Heart right ventricle (tissue), 16 donors: ENCODE results near the gene KNSTRN. TPM values are rescaled to one million over a fixed set of nuclear protein-coding genes. Genes with fewer than 3 reads are reported as not detected.

ENCODE experiments used
- ATAC-seq, 8 donors: fragments of 200-7000 bp; cut with Tn5 transposase; one replicate each; pipeline ENCODE4 v1.9.1; 2020; ENCODE audit warnings: mild to moderate bottlenecking in 8 of 8, moderate library complexity in 8 of 8, moderate number of reproducible peaks in 1 of 8
- DNase-seq, 2 donors: peaks; one replicate each; pipeline ENCODE4 v3.0.0-alpha.2; 2020
- H3K27ac ChIP-seq, 10 donors: fragments of 200-600 bp; sonication (generic) in 2 of 10; one replicate each; pipeline versions ENCODE4 v1.5.0 to v1.8.0; 2020 to 2022; ENCODE audit warnings: mild to moderate bottlenecking in 3 of 10
- H3K27me3 ChIP-seq, 7 donors: fragments of 200-600 bp; one replicate each; pipeline ENCODE4 v1.8.0; 2021 to 2022; ENCODE audit warnings: mild to moderate bottlenecking in 2 of 7
- H3K36me3 ChIP-seq, 9 donors: fragments of 200-600 bp; sonication (generic) in 1 of 9; one replicate each; pipeline versions ENCODE4 v1.5.0 to v1.8.0; 2020 to 2022; ENCODE audit warnings: mild to moderate bottlenecking in 2 of 9
- H3K4me1 ChIP-seq, 9 donors: fragments of 200-600 bp; sonication (generic) in 1 of 9; one replicate each; pipeline versions ENCODE4 v1.5.0 to v1.8.0; 2020 to 2022; ENCODE audit warnings: mild to moderate bottlenecking in 4 of 9
- H3K4me3 ChIP-seq, 10 donors: fragments of 200-600 bp; sonication (generic) in 2 of 10; one replicate each; pipeline versions ENCODE4 v1.5.0 to v1.8.0; 2020 to 2022; ENCODE audit warnings: mild to moderate bottlenecking in 7 of 10, moderate library complexity in 2 of 10
- H3K9me3 ChIP-seq, 11 donors: fragments of 200-600 bp in 10 of 11; sonication (generic) in 2 of 11; one replicate each; pipeline versions ENCODE4 v1.5.0 to v1.8.0; 2013 to 2022; ENCODE audit warnings: mild to moderate bottlenecking in 2 of 11, control low read depth in 1 of 11, moderate library complexity in 1 of 11
- WGBS, 2 donors: extraction: QIAGEN DNeasy Blood & Tissue Kit; methylation state at CpG; one replicate each; pipeline ENCODE4 v1.1.7; 2013; ENCODE audit warnings: inconsistent platforms in 1 of 2; 5-methylcytosine and 5-hydroxymethylcytosine counted together
- intact Hi-C, 10 donors: fragments of 100-400 bp; cut with DNase I; formaldehyde crosslinking; loops; one replicate each; pipeline versions ENCODE4 v1.11.1 to v1.14.2; 2022
- polyA plus RNA-seq, 2 donors: library from polyadenylated mRNA; stranded (reverse); fragments of 200-250 nt; gene quantifications; one replicate each; pipeline ENCODE4 v1.2.3, GENCODE V29; 2013
- total RNA-seq, 10 donors: library from RNA; stranded (reverse); fragmentation: NEBNext Ultra II Directional in 3 of 10; extraction: Animal tissue kit (Norgen Biotek cat#: 25700) in 3 of 10; gene quantifications; one replicate each; pipeline versions ENCODE4 v1.2.1 to v1.2.4, GENCODE V29; 2021 to 2023
- TF ChIP-seq, protein P1 (sequence below), 9 donors: fragments of 200-600 bp; sonication (generic) in 2 of 9; IDR thresholded peaks; one replicate each; pipeline versions ENCODE4 v1.5.0 to v1.8.0; 2021 to 2022; ENCODE audit warnings: antibody characterized with exemption in 9 of 9, mild to moderate bottlenecking in 5 of 9, moderate library complexity in 1 of 9
- donor health status: Arrhythmogenic right ventricular cardiomyopathy.
- donor health status: ischemic (EF 13 %, LVEDD 7.1; RV severe dilation, severe dysfunction).
- donor health status: healthy with polysubstance abuse.
- donor health status: DM: no; HTN: yes; CAD: no.
- donor health status: DM: no; HTN: no; CAD: no.
- donor health status: ischemic (EF 25% LVEDD 6.9; RV normal size, moderate dysfunction).
- donor health status: ischemic (EF 25% LVEDD 5.7; RV mildly dilated, moderate dysfunction).
- donor health status: healthy.
- donor health status: DM: yes; HTN: yes; CAD: no.
- donor health status: Ischemic cardiomyopathy.
- donor health status: ischemic (EF 35%, LVEDD 5.7; RV mildly dilated, moderate dysfunction).
- donor health status: nonischemic (EF 11% LVEDD 7.7; RV severe dilation, severe dysfunction).
- donor health status: DM: yes; HTN: yes; CAD: no.
- donor health status: PGD.
- donor health status: ischemic (EF 29% LVEDD 5.4; RV normal size, mild dysfunction).
- donor health status: nonischemic (EF 23%, LVEDD 6.1; RV moderate dilation, normal function).

The KNSTRN gene
- total and polyA plus RNA-seq, 12 donors, result 5.3 to 16.0 (median 8.3) TPM

DNA sequence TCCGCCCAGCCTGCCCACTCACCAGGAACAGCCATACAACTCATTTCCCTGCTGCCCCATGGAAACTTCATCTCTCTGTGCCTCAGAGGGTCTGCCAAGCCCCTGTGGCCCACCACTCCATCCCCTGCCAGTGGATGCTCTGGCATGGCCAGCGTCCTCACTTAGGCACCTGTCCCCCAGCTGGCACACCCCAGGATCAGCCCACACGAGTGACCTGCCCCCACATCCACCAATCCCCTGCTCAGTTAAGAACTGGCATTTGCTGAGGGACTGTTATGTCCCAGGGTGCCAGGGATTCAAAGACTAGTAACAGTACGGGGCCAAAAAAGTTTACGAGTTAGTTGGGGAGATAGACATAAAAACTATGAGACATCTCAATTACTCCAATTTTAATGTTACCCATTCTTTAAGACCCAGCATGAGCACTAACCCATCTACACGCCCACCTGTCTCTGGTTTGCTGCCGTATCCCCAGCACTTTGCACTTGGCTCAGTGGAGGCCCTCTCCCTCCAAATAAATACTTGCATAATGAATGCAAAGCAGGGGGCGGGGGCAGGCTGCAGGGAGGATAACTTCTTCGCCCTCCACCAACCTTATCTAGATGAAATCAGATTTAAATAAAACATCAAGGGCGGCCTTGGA is 46.7 kb downstream of the KNSTRN start:
- peaks cover 0 to 4% (median 0%) of the 10 kb centered on the region in 7 donors for H3K27me3 ChIP-seq
- H3K36me3 ChIP-seq, result no peaks in the 10 kb centered on the region
- H3K4me3 ChIP-seq, result no peak overlapping the region
- ATAC-seq (no peak), DNase-seq (no peak)
- intact Hi-C loops, result loop anchor here in 4 of 10 donors (5.0 to 10.0 kb wide), 3 partner anchors 114 to 384 kb away; no protein-coding TSS in a partner anchor
- no peaks in the 10 kb centered on the region for H3K9me3 ChIP-seq
- WGBS, 2 donors, result 81 to 88% methylated on average over 10 of the region's 10 CpGs
- H3K4me1 ChIP-seq, result no peaks in the 10 kb centered on the region
- no peak overlapping the region for H3K27ac ChIP-seq
- TF ChIP-seq, protein P1, sequence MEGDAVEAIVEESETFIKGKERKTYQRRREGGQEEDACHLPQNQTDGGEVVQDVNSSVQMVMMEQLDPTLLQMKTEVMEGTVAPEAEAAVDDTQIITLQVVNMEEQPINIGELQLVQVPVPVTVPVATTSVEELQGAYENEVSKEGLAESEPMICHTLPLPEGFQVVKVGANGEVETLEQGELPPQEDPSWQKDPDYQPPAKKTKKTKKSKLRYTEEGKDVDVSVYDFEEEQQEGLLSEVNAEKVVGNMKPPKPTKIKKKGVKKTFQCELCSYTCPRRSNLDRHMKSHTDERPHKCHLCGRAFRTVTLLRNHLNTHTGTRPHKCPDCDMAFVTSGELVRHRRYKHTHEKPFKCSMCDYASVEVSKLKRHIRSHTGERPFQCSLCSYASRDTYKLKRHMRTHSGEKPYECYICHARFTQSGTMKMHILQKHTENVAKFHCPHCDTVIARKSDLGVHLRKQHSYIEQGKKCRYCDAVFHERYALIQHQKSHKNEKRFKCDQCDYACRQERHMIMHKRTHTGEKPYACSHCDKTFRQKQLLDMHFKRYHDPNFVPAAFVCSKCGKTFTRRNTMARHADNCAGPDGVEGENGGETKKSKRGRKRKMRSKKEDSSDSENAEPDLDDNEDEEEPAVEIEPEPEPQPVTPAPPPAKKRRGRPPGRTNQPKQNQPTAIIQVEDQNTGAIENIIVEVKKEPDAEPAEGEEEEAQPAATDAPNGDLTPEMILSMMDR (IDR thresholded peaks at IDR 0.05), result no peak

DNA sequence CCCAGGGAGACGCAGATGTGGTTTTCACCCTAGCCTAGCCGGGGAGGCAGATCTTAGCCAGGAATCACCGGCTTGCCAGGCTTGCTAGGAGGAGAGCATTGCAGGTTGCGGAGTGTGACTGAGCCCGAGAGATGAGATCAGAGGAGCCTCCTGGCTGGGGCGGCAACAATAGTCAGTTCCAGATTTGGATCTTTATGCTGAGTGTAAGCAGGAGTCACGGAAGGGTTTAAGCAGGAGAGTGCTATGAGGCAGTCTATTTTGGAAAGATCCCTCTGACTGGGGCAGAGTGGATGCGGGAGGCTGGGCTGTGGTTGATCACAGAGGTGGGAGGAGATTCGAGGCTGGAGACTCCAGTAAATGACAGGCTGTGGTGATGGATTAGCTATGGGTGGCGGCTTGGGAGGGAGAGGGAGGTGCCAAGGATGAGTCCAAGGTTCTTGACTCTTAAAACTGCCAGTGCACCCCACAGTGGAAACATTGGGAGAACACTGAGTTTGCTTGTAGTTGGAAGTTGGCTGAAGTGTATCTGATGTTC is 47.8 kb downstream of the KNSTRN start:
- TF ChIP-seq, protein P1 (IDR thresholded peaks at IDR 0.05), result no peak
- Histone ChIP-seq H3K27me3 (peaks cover 0 to 15% (median 0%) of the 10 kb centered on the region in 7 donors), H3K36me3 (no peaks in the 10 kb centered on the region), H3K9me3 (no peaks in the 10 kb centered on the region), H3K4me1 (peaks cover 0 to under 1% (median 0%) of the 10 kb centered on the region in 9 donors), H3K4me3 (no peak overlapping the region), H3K27ac (no peak overlapping the region)
- ATAC-seq, result no peak
- WGBS, 2 donors, result 63 to 73% methylated on average over 10 of the region's 10 CpGs
- DNase-seq, result no peak
- intact Hi-C loops, result no loop called here

DNA sequence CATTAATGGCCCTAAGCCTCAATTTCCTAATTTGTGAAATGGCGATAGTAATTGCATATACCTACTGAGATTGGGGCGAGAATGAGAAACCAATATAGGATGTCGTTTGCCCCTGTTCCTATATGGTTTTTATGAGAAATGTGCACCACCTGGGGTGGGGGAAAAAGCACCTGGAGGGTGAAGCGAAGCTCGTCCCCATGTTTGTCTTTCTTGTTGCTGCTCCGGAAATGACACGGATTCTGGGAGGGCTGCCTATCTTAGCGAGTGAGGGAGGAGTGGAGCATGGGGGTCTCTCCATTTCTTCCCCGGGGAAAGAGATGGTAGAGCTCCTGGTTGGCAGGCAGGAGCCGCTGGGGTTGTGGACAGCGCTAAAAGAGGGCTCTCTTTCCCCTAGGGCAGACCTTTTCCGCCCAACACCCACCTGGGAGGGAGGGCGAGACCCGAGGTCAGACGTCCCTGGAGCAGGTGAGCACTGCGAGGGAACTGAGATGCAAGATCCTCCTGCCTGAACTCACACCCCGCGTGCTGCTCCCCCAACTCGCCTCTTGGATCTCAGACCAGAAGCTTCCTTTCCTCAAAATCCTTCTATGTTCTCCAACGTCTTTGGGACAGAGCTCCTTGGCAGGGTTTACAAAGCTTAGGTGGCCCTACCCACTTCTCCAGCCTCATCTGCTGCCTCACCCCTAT is 52.6 kb downstream of the KNSTRN start:
- TF ChIP-seq, protein P1 (IDR thresholded peaks at IDR 0.05), result no peak
- Histone ChIP-seq H3K9me3 (no peaks in the 10 kb centered on the region), H3K4me1 (peaks cover 14 to 47% (median 29%) of the 10 kb centered on the region in 9 donors), H3K36me3 (no peaks in the 10 kb centered on the region), H3K27ac (no peak overlapping the region), H3K4me3 (peak overlapping the region in 1 of 10 donors; percentile 51), H3K27me3 (peaks cover 10 to 63% (median 23%) of the 10 kb centered on the region in 7 donors)
- ATAC-seq (no peak), DNase-seq (no peak)
- intact Hi-C loops, result no loop called here
- 52 to 57% methylated on average over 20 of the region's 20 CpGs for WGBS, 2 donors

DNA sequence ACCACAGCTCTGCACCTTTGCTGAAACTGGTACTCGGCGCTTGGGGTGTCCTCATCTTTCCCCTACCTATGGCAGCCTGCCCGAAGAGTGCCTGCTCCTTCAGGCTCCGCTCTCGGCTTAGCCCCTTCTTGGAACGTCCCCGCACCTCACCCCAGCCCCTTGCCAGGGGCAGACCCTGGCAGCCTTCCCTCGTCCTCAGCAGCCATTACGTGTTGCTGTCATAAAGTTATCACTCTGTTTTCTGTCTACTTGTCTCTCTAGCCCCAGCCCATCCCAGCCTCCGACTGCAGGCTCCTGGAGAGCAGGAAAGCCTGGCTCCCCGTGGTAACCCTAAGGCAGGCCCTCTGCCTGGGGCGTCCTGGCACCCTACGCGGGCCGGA is 53.2 kb downstream of the KNSTRN start:
- no peak overlapping the region for H3K27ac ChIP-seq
- intact Hi-C loops, result no loop called here
- DNase-seq (no peak), ATAC-seq (no peak)
- H3K27me3 ChIP-seq, result peaks cover 10 to 64% (median 23%) of the 10 kb centered on the region in 7 donors
- TF ChIP-seq, protein P1 (IDR thresholded peaks at IDR 0.05), result no peak
- peaks cover 16 to 48% (median 29%) of the 10 kb centered on the region in 9 donors for H3K4me1 ChIP-seq
- WGBS, 2 donors, result 12 to 15% methylated on average over 15 of the region's 15 CpGs
- H3K4me3 ChIP-seq, result peak overlapping the region; percentile 23 to 52 (median 48)
- H3K36me3 ChIP-seq, result no peaks in the 10 kb centered on the region
- H3K9me3 ChIP-seq, result no peaks in the 10 kb centered on the region
